Mesenchymal stem cell (in vitro differentiated cells and primary cell): ENCODE data around the gene SNRNP200.

ENCODE experiments used
- DNase-seq: peaks from one replicate; pipeline ENCODE4 v3.0.0-alpha.2; 2013
- H2AFZ ChIP-seq: one replicate; pipeline ENCODE4 v1.6.1; 2013; ENCODE audit warnings: low read depth, mild to moderate bottlenecking, control low read depth, inconsistent platforms, low read length, moderate library complexity
- H2AK5ac ChIP-seq: 2 replicates; pipeline ENCODE4 v1.6.1; 2013; ENCODE audit warnings: low read length, moderate library complexity, mild to moderate bottlenecking, inconsistent platforms; ENCODE audit not compliant: severe bottlenecking
- H2BK120ac ChIP-seq: one replicate; pipeline ENCODE4 v1.6.1; 2013; ENCODE audit warnings: low read depth, mild to moderate bottlenecking, inconsistent platforms, low read length, moderate library complexity
- H2BK12ac ChIP-seq, 2 experiments: one replicate each; pipeline ENCODE4 v1.6.1; 2013; ENCODE audit warnings: inconsistent platforms in 2 of 2, low read length in 2 of 2, mild to moderate bottlenecking in 2 of 2, moderate library complexity in 2 of 2, control low read depth in 1 of 2
- H2BK15ac ChIP-seq: one replicate; pipeline ENCODE4 v1.6.1; 2013; ENCODE audit warnings: mild to moderate bottlenecking, low read depth, inconsistent platforms; ENCODE audit not compliant: poor library complexity, severe bottlenecking
- H2BK5ac ChIP-seq: 2 replicates; pipeline ENCODE4 v1.6.1; 2013; ENCODE audit warnings: low read depth, mild to moderate bottlenecking, low read length, control low read depth, inconsistent platforms; ENCODE audit not compliant: poor library complexity, severe bottlenecking
- H3K14ac ChIP-seq, 2 experiments: one replicate each; pipeline ENCODE4 v1.6.1; 2013; ENCODE audit warnings: inconsistent platforms in 2 of 2, low read length in 2 of 2, control low read depth in 1 of 2, mild to moderate bottlenecking in 1 of 2, moderate library complexity in 1 of 2
- H3K18ac ChIP-seq, 2 experiments: one replicate each; pipeline ENCODE4 v1.6.1; 2013; ENCODE audit warnings: inconsistent platforms in 2 of 2, low read length in 2 of 2, control low read depth in 1 of 2, low read depth in 1 of 2, mild to moderate bottlenecking in 1 of 2
- H3K23ac ChIP-seq, 2 experiments: one replicate each; pipeline ENCODE4 v1.6.1; 2013; ENCODE audit warnings: inconsistent platforms in 2 of 2, low read length in 2 of 2, mild to moderate bottlenecking in 2 of 2, moderate library complexity in 2 of 2, control low read depth in 1 of 2
- H3K27ac ChIP-seq: 2 replicates; pipeline ENCODE4 v1.5.1; 2013; ENCODE audit warnings: mild to moderate bottlenecking, moderate library complexity, low read length, control low read depth, inconsistent platforms; ENCODE audit not compliant: poor library complexity, severe bottlenecking
- H3K27me3 ChIP-seq, 2 experiments: 2 replicates each; pipeline versions ENCODE4 v1.6.1 to v1.7.0; 2013; ENCODE audit warnings: low read length in 2 of 2, mild to moderate bottlenecking in 2 of 2, moderate library complexity in 2 of 2, control low read depth in 1 of 2, inconsistent platforms in 1 of 2; ENCODE audit not compliant: control insufficient read depth in 1 of 2, insufficient read depth in 1 of 2
- H3K36me3 ChIP-seq, 2 experiments: 2 replicates each; pipeline versions ENCODE4 v1.6.1 to v1.7.0; 2013; ENCODE audit warnings: low read length in 2 of 2, control low read depth in 1 of 2, inconsistent platforms in 1 of 2, low read depth in 1 of 2, mild to moderate bottlenecking in 1 of 2; ENCODE audit not compliant: insufficient read depth in 2 of 2, control insufficient read depth in 1 of 2
- H3K4ac ChIP-seq, 2 experiments: one replicate each; pipeline ENCODE4 v1.6.1; 2013; ENCODE audit warnings: inconsistent platforms in 2 of 2, low read length in 2 of 2, mild to moderate bottlenecking in 2 of 2, moderate library complexity in 2 of 2, control low read depth in 1 of 2, low read depth in 1 of 2
- H3K4me1 ChIP-seq: 2 replicates; pipeline ENCODE4 v1.6.1; 2013; ENCODE audit warnings: low read depth, low read length, control low read depth; ENCODE audit not compliant: control insufficient read depth, insufficient read depth
- H3K4me2 ChIP-seq: 2 replicates; pipeline ENCODE4 v1.6.1; 2013; ENCODE audit warnings: low read length, mild to moderate bottlenecking, inconsistent platforms; ENCODE audit not compliant: poor library complexity, severe bottlenecking
- H3K4me3 ChIP-seq, 2 experiments: 2 replicates each; pipeline versions ENCODE4 v1.5.1 to v1.7.0; 2013; ENCODE audit warnings: low read length in 2 of 2, mild to moderate bottlenecking in 2 of 2, control low read depth in 1 of 2, low read depth in 1 of 2; ENCODE audit not compliant: insufficient read depth in 1 of 2
- H3K79me1 ChIP-seq: replicated peaks from 2 replicates; pipeline ENCODE4 v1.6.1; 2013; ENCODE audit warnings: mild to moderate bottlenecking, control low read depth, low read length, inconsistent platforms; ENCODE audit not compliant: poor library complexity, severe bottlenecking
- H3K9ac ChIP-seq: 2 replicates; pipeline ENCODE4 v1.7.0; 2013; ENCODE audit warnings: mild to moderate bottlenecking, low read length, moderate library complexity
- H3K9me3 ChIP-seq: 2 replicates; pipeline ENCODE4 v1.7.0; 2013; ENCODE audit warnings: mild to moderate bottlenecking, low read length; ENCODE audit not compliant: control insufficient read depth
- H4K8ac ChIP-seq: one replicate; pipeline ENCODE4 v1.6.1; 2013; ENCODE audit warnings: inconsistent platforms, mild to moderate bottlenecking, low read length, moderate library complexity
- H4K91ac ChIP-seq: one replicate; pipeline ENCODE4 v1.6.1; 2013; ENCODE audit warnings: mild to moderate bottlenecking, low read length, inconsistent platforms
- WGBS: methylation state at CpG from one replicate; pipeline ENCODE4 v1.1.7; 2013; ENCODE audit warnings: mixed read lengths; 5-methylcytosine and 5-hydroxymethylcytosine counted together

The SNRNP200 gene

GRCh38 chr2:96261328-96262003 lies 43.9 kb downstream of the SNRNP200 start:
- Histone ChIP-seq H3K4me1 (peaks cover 36% of the 10 kb centered on the region), H3K4me2 (no peak overlapping the region), H3K9ac (peak overlapping the region; percentile 53), H3K14ac (no peak overlapping the region), H3K36me3 (peaks cover 12 to 33% of the 10 kb centered on the region in 2 experiments), H4K91ac (no peak overlapping the region), H3K27me3 (no peaks in the 10 kb centered on the region), H3K79me1 (peaks cover 24% of the 10 kb centered on the region), H2BK5ac (no peak overlapping the region), H2AFZ (no peak overlapping the region), H3K23ac (no peak overlapping the region), H2BK15ac (peak overlapping the region; percentile 17), H2AK5ac (peak overlapping the region; percentile 78), H3K18ac (no peak overlapping the region), H2BK12ac (peak overlapping the region; percentile 5 to 15), H3K27ac (peak overlapping the region; percentile 86), H3K4me3 (no peak overlapping the region), H3K4ac (peak overlapping the region in 1 of 2 experiments; percentile 62), H4K8ac (no peak overlapping the region), H2BK120ac (no peak overlapping the region), H3K9me3 (no peaks in the 10 kb centered on the region)
- DNase-seq = no peak
- 97% methylated on average over 6 of the region's 6 CpGs for WGBS

- WGBS = 45% methylated on average over 10 of the region's 10 CpGs
- peak; percentile 93 for DNase-seq
- H3K9me3 ChIP-seq = no peaks in the 10 kb centered on the region
These were observed 44.7 kb downstream of the SNRNP200 start for GRCh38 chr2:96260387-96261260.

GRCh38 chr2:96259497-96259921 lies 45.8 kb downstream of the SNRNP200 start:
- Histone ChIP-seq H3K27ac (peak overlapping the region; percentile 75), H3K4me2 (no peak overlapping the region), H3K79me1 (peaks cover 34% of the 10 kb centered on the region), H3K14ac (no peak overlapping the region), H2AK5ac (peak overlapping the region; percentile 6), H3K36me3 (peaks cover 24 to 47% of the 10 kb centered on the region in 2 experiments), H3K18ac (peak overlapping the region; percentile 14 to 25), H2BK15ac (peak overlapping the region; percentile 16), H2BK12ac (peak overlapping the region in 1 of 2 experiments; percentile 67), H3K9ac (peak overlapping the region; percentile 58), H3K9me3 (no peaks in the 10 kb centered on the region), H3K4me3 (no peak overlapping the region), H2AFZ (no peak overlapping the region), H2BK5ac (no peak overlapping the region), H4K91ac (no peak overlapping the region), H3K4ac (no peak overlapping the region), H3K23ac (peak overlapping the region; percentile 3 to 49), H3K27me3 (no peaks in the 10 kb centered on the region), H4K8ac (peak overlapping the region; percentile 19), H3K4me1 (peaks cover 36% of the 10 kb centered on the region), H2BK120ac (no peak overlapping the region)
- DNase-seq = no peak
- 98% methylated on average over 5 of the region's 5 CpGs for WGBS

More at GRCh38 chr2:96260387-96261260, 44.7 kb downstream of the SNRNP200 start:
- Histone ChIP-seq H3K27me3 (no peaks in the 10 kb centered on the region), H2AK5ac (peak overlapping the region; percentile 95), H4K8ac (peak overlapping the region; percentile 57), H3K9ac (peak overlapping the region; percentile 58), H3K14ac (no peak overlapping the region), H2AFZ (no peak overlapping the region), H3K27ac (peak overlapping the region; percentile 86), H3K79me1 (peaks cover 25% of the 10 kb centered on the region), H3K4me2 (peak overlapping the region; percentile 35), H3K4me3 (peak overlapping the region in 1 of 2 experiments; percentile 25), H2BK15ac (peak overlapping the region; percentile 17), H3K4ac (peak overlapping the region in 1 of 2 experiments; percentile 63), H3K23ac (peak overlapping the region in 1 of 2 experiments; percentile 5), H3K18ac (peak overlapping the region; percentile 53 to 68), H3K4me1 (peaks cover 36% of the 10 kb centered on the region), H2BK12ac (peak overlapping the region in 1 of 2 experiments; percentile 39), H4K91ac (no peak overlapping the region), H2BK5ac (peak overlapping the region; percentile 86), H3K36me3 (peaks cover 16 to 36% of the 10 kb centered on the region in 2 experiments), H2BK120ac (peak overlapping the region; percentile 45)
